Thoracic aorta (tissue), 2 donors: Measurements from ENCODE around the gene GALNT2. TPM values are rescaled to one million over a fixed set of nuclear protein-coding genes. Genes with fewer than 3 reads are reported as not detected.

ENCODE experiments used
- ATAC-seq: fragments of 150-250 bp; one replicate; pipeline ENCODE4 v1.8.0; 2017; ENCODE audit warnings: low read depth; ENCODE audit not compliant: insufficient number of reproducible peaks, low FRiP score
- DNase-seq: peaks from one replicate; pipeline ENCODE4 v3.0.0-alpha.2; 2020; ENCODE audit warnings: low spot score
- H3K27ac ChIP-seq, 2 donors: fragments of 200-600 bp; sonication (generic); 1 replicate in 1 of 2; 2 replicates in 1 of 2; pipeline ENCODE4 v1.5.1; 2016; ENCODE audit warnings: mild to moderate bottlenecking in 2 of 2, moderate library complexity in 2 of 2
- H3K27me3 ChIP-seq: fragments of 200-600 bp; sonication (generic); replicated peaks from 2 replicates; pipeline ENCODE4 v1.6.0; 2016; ENCODE audit warnings: mild to moderate bottlenecking; ENCODE audit not compliant: insufficient read depth
- H3K36me3 ChIP-seq: fragments of 200-600 bp; sonication (generic); one replicate; pipeline ENCODE4 v1.5.1; 2016
- H3K4me1 ChIP-seq, 2 donors: fragments of 200-600 bp; sonication (generic); 1 replicate in 1 of 2; 2 replicates in 1 of 2; pipeline versions ENCODE4 v1.5.1 to v1.6.0; 2016; ENCODE audit warnings: low read depth in 2 of 2, mild to moderate bottlenecking in 1 of 2; ENCODE audit not compliant: control insufficient read depth in 1 of 2
- H3K4me3 ChIP-seq: fragments of 200-600 bp; sonication (generic); 2 replicates; pipeline ENCODE4 v1.5.1; 2016; ENCODE audit warnings: mild to moderate bottlenecking
- H3K9me3 ChIP-seq: fragments of 200-600 bp; sonication (generic); 2 replicates; pipeline ENCODE4 v1.5.1; 2016
- total RNA-seq, 2 donors: library from RNA; depleted of rRNA; stranded (reverse); fragments of >200 nt; gene quantifications; one replicate each; pipeline versions ENCODE4 v1.1.0 to v1.2.3, GENCODE V29; 2016
- TF ChIP-seq, protein P1 (sequence below): fragments of 200-600 bp; sonication (generic); IDR thresholded peaks from one replicate; pipeline ENCODE4 v1.5.1; 2019; ENCODE audit warnings: antibody characterized with exemption

The GALNT2 gene
- total RNA-seq, 2 donors from 2014 or later: 113 to 148 TPM

DNA sequence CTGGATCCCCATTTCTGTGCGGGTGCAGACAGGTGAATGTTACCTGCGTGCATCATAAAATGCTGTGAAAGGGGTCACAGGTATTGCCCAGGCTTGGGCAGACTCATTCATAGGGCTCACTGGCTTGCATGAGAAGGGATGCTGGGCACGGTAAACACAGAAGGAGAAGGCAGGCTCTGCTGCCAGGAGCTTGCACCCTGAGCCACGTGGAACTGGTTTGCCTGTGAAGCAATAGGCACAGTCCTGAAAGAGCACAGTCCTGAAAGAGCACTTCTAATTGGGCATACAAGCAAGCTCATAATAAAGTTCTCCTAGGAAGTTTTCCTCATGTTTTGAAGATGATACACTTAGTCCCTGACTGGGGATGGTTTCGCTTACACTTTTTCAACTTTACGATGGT, 40.9 kb downstream of the GALNT2 start:
- Histone ChIP-seq H3K36me3 (no peaks in the 10 kb centered on the region), H3K4me1 (peaks cover 40 to 75% of the 10 kb centered on the region in 2 donors), H3K4me3 (no peak overlapping the region), H3K9me3 (no peaks in the 10 kb centered on the region), H3K27ac (no peak overlapping the region), H3K27me3 (no peaks in the 10 kb centered on the region)
- DNase-seq: no peak
- TF ChIP-seq, protein P1, sequence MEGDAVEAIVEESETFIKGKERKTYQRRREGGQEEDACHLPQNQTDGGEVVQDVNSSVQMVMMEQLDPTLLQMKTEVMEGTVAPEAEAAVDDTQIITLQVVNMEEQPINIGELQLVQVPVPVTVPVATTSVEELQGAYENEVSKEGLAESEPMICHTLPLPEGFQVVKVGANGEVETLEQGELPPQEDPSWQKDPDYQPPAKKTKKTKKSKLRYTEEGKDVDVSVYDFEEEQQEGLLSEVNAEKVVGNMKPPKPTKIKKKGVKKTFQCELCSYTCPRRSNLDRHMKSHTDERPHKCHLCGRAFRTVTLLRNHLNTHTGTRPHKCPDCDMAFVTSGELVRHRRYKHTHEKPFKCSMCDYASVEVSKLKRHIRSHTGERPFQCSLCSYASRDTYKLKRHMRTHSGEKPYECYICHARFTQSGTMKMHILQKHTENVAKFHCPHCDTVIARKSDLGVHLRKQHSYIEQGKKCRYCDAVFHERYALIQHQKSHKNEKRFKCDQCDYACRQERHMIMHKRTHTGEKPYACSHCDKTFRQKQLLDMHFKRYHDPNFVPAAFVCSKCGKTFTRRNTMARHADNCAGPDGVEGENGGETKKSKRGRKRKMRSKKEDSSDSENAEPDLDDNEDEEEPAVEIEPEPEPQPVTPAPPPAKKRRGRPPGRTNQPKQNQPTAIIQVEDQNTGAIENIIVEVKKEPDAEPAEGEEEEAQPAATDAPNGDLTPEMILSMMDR: no peak
- ATAC-seq: no peak

DNA sequence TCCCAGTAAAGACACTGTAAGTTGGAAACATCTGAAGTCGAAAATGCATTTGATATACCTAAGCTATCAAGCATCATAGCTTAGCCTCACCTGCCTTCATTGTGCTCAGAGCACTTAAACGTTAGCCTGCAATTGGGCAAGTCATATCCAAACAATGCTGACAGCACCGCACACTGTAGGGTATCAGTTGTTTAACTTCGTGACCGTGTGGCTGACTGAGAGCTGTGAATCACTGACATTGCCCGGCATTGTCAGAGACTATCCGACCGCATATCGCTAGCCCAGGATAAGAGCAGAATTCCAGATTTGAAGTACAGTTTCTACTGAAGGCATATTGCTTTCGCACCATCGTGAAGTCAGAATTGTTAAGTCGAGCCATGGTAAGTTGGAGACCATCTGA, 41.5 kb downstream of the GALNT2 start:
- ATAC-seq (no peak), DNase-seq (no peak)
- Histone ChIP-seq H3K9me3 (no peaks in the 10 kb centered on the region), H3K4me1 (peaks cover 43 to 75% of the 10 kb centered on the region in 2 donors), H3K27me3 (no peaks in the 10 kb centered on the region), H3K4me3 (no peak overlapping the region), H3K27ac (no peak overlapping the region), H3K36me3 (no peaks in the 10 kb centered on the region)
- TF ChIP-seq, protein P1: no peak

DNA sequence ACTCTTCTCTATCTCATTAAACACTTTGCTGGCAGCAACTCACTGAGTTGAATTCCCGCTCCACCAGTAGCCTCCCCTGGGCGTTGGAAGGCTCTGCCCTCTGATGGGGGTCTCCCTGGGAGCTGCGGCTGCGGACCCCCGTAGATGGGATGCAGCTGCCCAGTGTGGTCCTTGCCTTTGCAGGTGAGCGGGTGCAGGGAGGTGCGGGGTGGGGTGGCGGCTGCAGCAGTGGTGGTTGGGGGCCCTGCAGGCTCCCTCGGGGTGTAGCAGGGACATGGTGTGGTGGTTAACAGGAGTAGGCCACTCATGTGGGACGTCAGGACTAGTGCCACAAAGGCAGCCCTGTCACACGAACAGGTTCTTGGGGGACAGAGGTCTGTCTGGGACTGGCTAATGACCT, 42.0 kb downstream of the GALNT2 start:
- ATAC-seq (no peak), DNase-seq (no peak)
- Histone ChIP-seq H3K4me1 (peaks cover 40 to 75% of the 10 kb centered on the region in 2 donors), H3K36me3 (no peaks in the 10 kb centered on the region), H3K27me3 (no peaks in the 10 kb centered on the region), H3K9me3 (no peaks in the 10 kb centered on the region), H3K4me3 (no peak overlapping the region), H3K27ac (no peak overlapping the region)
- TF ChIP-seq, protein P1: no peak

DNA sequence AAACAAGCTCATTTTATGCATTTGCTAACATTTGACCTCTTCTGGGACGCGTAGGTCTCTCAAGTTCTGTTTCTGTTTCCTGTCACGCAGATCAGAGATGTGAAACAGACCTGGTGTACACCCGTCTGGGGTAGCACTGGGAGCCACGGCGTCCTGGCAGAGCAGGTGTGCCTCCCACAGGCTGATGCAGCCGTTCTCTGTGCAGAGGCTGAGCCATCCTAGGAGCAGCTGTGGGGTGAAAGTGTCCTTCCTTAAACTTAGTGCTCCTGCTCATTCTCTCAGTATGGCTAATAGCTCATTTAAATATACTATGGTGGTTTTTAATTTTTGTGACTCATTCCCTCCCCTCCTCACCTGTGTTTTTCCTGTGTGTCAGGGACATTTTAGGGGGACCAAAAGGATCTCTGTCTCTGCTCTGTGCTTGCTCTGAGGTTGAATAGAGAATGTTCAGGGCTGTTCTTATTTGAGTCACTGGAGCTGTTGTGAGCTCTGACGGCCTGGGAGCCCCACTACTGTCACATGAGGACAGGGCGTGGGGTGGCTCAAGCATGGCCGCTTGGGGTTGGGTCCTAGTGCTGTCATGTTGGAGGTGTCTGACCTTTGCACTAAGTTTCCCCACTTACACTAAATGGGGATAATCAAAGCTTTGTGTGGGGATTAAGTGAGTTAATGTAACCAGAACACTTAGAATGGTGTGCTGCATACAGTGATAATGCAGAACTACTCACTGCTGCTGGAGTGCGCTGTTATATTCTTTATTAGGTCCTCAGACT, 43.0 kb downstream of the GALNT2 start:
- TF ChIP-seq, protein P1: no peak
- Histone ChIP-seq H3K4me1 (peaks cover 37 to 75% of the 10 kb centered on the region in 2 donors), H3K36me3 (no peaks in the 10 kb centered on the region), H3K27ac (no peak overlapping the region), H3K9me3 (no peaks in the 10 kb centered on the region), H3K4me3 (no peak overlapping the region), H3K27me3 (no peaks in the 10 kb centered on the region)
- no peak for ATAC-seq
- no peak for DNase-seq

DNA sequence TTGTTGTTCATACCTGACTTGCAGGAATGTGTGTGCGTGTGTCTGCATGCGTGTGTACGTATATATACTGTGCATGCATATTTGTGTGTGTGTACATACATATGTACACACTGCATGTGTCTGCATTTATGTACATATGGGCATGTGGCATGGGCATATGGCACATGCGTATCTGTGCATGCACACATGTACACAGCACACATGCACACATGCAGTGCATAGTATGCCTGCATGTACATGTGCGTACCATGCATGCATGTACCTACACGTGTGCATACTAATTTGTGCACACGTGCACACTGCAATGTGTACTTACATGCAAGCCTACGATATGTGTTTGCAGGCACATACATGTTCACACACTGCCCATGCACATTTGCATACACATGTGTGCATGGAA, 43.9 kb downstream of the GALNT2 start:
- Histone ChIP-seq H3K27me3 (no peaks in the 10 kb centered on the region), H3K4me1 (peaks cover 28 to 66% of the 10 kb centered on the region in 2 donors), H3K27ac (no peak overlapping the region), H3K4me3 (no peak overlapping the region), H3K36me3 (no peaks in the 10 kb centered on the region), H3K9me3 (no peaks in the 10 kb centered on the region)
- TF ChIP-seq, protein P1: no peak
- DNase-seq: no peak
- no peak for ATAC-seq
